ENCODE data around the gene CRHR1. TPM values are rescaled to one million over a fixed set of nuclear protein-coding genes. Genes with fewer than 3 reads are reported as not detected.

Gene CRHR1
- total and polyA plus RNA-seq, 2 experiments from 2014 or later, result not detected

- no peak overlapping the region for H3K27ac ChIP-seq
- no peaks in the 10 kb centered on the region for H3K36me3 ChIP-seq (ENCODE audit: low read depth)
- H3K9me2 ChIP-seq (ENCODE audit: insufficient read depth), result no peaks in the 10 kb centered on the region
- H4K20me1 ChIP-seq (ENCODE audit: insufficient read depth), result no peaks in the 10 kb centered on the region
- peaks cover 26% of the 10 kb centered on the region; the same call in 1 of the 2 replicates for H3K27me3 ChIP-seq (replicated peaks; ENCODE audit: insufficient read depth)
- TF ChIP-seq EZH2 (IDR thresholded peaks at IDR 0.05; ENCODE audit: insufficient read depth, poor library complexity, severe bottlenecking) (no peak), EZH2phosphoT487 (IDR thresholded peaks at IDR 0.05; ENCODE audit: insufficient read depth, low read depth) (no peak)
- H3K9ac ChIP-seq, result no peak overlapping the region
- in situ Hi-C loops (cut with MboI), result loop anchor here (25.0 kb wide), 1 partner anchor 420 kb away; no protein-coding TSS in a partner anchor
- no peak overlapping the region for H2AFZ ChIP-seq
- no peak overlapping the region for H3K4me3 ChIP-seq
- no peaks in the 10 kb centered on the region for H3K79me2 ChIP-seq (ENCODE audit: insufficient read depth)
- H3K4me1 ChIP-seq (ENCODE audit: insufficient read depth), result no peaks in the 10 kb centered on the region
- no peaks in the 10 kb centered on the region for H3K9me3 ChIP-seq (ENCODE audit: low read depth)
- no peak overlapping the region for H3K4me2 ChIP-seq (ENCODE audit: unreplicated experiment)
- DNase-seq, result no peak
- WGBS, 2 experiments (ENCODE audit: low coverage in 1 of 2, low lambda C conversion rate in 2 of 2, missing lambda C conversion rate in 2 of 2), result 12 to 17% methylated on average over 7 of the region's 7 CpGs
- no peaks in the 10 kb centered on the region for H3F3A ChIP-seq (ENCODE audit: insufficient read depth)
These were observed 57.9 kb downstream of the CRHR1 start for GRCh38 chr17:45841883-45842525.

GRCh38 chr17:45843722-45844121, 59.6 kb downstream of the CRHR1 start:
- 0 out of 2 replicates have a peak, but pooled peaks cover 24% of the 10 kb centered on the region for H3K27me3 ChIP-seq (replicated peaks; ENCODE audit: insufficient read depth)
- H3K9ac ChIP-seq, result no peak overlapping the region
- no peaks in the 10 kb centered on the region for H3K4me1 ChIP-seq (ENCODE audit: insufficient read depth)
- 85 to 87% methylated on average over 4 of the region's 4 CpGs for WGBS, 2 experiments (ENCODE audit: low coverage in 1 of 2, low lambda C conversion rate in 2 of 2, missing lambda C conversion rate in 2 of 2)
- H2AFZ ChIP-seq, result no peak overlapping the region
- H3K36me3 ChIP-seq (ENCODE audit: low read depth), result no peaks in the 10 kb centered on the region
- in situ Hi-C loops (cut with MboI), result loop anchor here (25.0 kb wide), 1 partner anchor 419 kb away; no protein-coding TSS in a partner anchor
- H3K9me3 ChIP-seq (ENCODE audit: low read depth), result no peaks in the 10 kb centered on the region
- no peak overlapping the region for H3K4me3 ChIP-seq
- H4K20me1 ChIP-seq (ENCODE audit: insufficient read depth), result no peaks in the 10 kb centered on the region
- no peaks in the 10 kb centered on the region for H3K9me2 ChIP-seq (ENCODE audit: insufficient read depth)
- no peak for TF ChIP-seq EZH2phosphoT487 (IDR thresholded peaks at IDR 0.05; ENCODE audit: insufficient read depth, low read depth)
- no peak for TF ChIP-seq EZH2 (IDR thresholded peaks at IDR 0.05; ENCODE audit: insufficient read depth, poor library complexity, severe bottlenecking)
- no peak overlapping the region for H3K4me2 ChIP-seq (ENCODE audit: unreplicated experiment)
- no peak overlapping the region for H3K27ac ChIP-seq
- no peak for DNase-seq
- H3F3A ChIP-seq (ENCODE audit: insufficient read depth), result no peaks in the 10 kb centered on the region
- no peaks in the 10 kb centered on the region for H3K79me2 ChIP-seq (ENCODE audit: insufficient read depth)

- Histone ChIP-seq H3K36me3 (ENCODE audit: low read depth) (no peaks in the 10 kb centered on the region), H3K9me3 (ENCODE audit: low read depth) (no peaks in the 10 kb centered on the region), H3K4me1 (ENCODE audit: insufficient read depth) (no peaks in the 10 kb centered on the region), H3K27ac (no peak within 1 kb of the TSS), H2AFZ (no peak within 1 kb of the TSS), H3K79me2 (ENCODE audit: insufficient read depth) (no peaks in the 10 kb centered on the region), H4K20me1 (ENCODE audit: insufficient read depth) (no peaks in the 10 kb centered on the region), H3K9ac (no peak within 1 kb of the TSS), H3K4me3 (no peak within 1 kb of the TSS), H3K4me2 (ENCODE audit: unreplicated experiment) (no peak within 1 kb of the TSS), H3K9me2 (ENCODE audit: insufficient read depth) (no peaks in the 10 kb centered on the region), H3K27me3 (replicated peaks; ENCODE audit: insufficient read depth) (0 out of 2 replicates have a peak, but pooled peaks cover 19% of the 10 kb centered on the region), H3F3A (ENCODE audit: insufficient read depth) (no peaks in the 10 kb centered on the region)
- in situ Hi-C loops (cut with MboI), result loop anchor here (25.0 kb wide), 1 partner anchor 417 kb away; no protein-coding TSS in a partner anchor
- WGBS, 2 experiments (ENCODE audit: low coverage in 1 of 2, low lambda C conversion rate in 2 of 2, missing lambda C conversion rate in 2 of 2), result 62 to 66% methylated on average over 25 of the region's 25 CpGs
- no peak for DNase-seq
- TF ChIP-seq EZH2 (IDR thresholded peaks at IDR 0.05; ENCODE audit: insufficient read depth, poor library complexity, severe bottlenecking) (no peak), EZH2phosphoT487 (IDR thresholded peaks at IDR 0.05; ENCODE audit: insufficient read depth, low read depth) (no peak)
These were observed 60.7 kb downstream of the CRHR1 start, which contains the start of gene SPPL2C for GRCh38 chr17:45844695-45845375. SPPL2C (plus strand) TSS chr17:45844881; CDS start chr17:45844907, 26 bp downstream.

DNA sequence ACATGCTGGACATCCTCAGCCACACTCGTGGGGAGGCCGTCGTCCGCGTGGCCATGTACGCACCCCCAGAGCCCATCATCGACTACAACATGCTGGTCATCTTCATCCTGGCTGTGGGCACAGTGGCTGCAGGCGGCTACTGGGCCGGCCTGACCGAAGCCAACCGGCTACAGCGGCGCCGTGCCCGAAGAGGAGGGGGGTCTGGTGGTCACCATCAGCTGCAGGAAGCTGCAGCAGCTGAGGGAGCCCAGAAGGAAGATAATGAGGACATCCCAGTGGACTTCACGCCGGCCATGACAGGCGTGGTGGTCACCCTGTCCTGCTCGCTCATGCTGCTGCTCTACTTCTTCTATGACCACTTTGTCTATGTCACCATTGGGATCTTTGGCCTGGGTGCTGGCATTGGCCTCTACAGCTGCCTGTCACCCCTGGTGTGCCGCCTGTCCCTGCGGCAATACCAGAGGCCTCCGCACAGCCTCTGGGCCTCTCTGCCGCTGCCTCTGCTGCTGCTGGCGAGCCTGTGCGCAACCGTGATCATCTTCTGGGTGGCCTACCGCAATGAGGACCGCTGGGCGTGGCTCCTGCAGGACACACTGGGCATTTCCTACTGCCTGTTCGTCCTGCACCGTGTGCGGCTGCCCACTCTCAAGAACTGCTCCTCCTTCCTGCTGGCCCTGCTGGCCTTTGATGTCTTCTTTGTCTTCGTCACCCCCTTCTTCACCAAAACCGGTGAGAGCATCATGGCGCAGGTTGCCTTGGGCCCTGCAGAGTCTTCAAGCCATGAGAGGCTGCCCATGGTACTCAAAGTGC, 61.5 kb downstream of the CRHR1 start:
- no peaks in the 10 kb centered on the region for H3K9me3 ChIP-seq (ENCODE audit: low read depth)
- no peak for DNase-seq
- no peak overlapping the region for H2AFZ ChIP-seq
- no peak overlapping the region for H3K9ac ChIP-seq
- no peaks in the 10 kb centered on the region for H3K79me2 ChIP-seq (ENCODE audit: insufficient read depth)
- no peaks in the 10 kb centered on the region for H3F3A ChIP-seq (ENCODE audit: insufficient read depth)
- WGBS, 2 experiments (ENCODE audit: low coverage in 1 of 2, low lambda C conversion rate in 2 of 2, missing lambda C conversion rate in 2 of 2), result 78 to 83% methylated on average over 35 of the region's 35 CpGs
- no peaks in the 10 kb centered on the region for H3K36me3 ChIP-seq (ENCODE audit: low read depth)
- no peaks in the 10 kb centered on the region for H3K9me2 ChIP-seq (ENCODE audit: insufficient read depth)
- no peak overlapping the region for H3K4me2 ChIP-seq (ENCODE audit: unreplicated experiment)
- no peaks in the 10 kb centered on the region for H4K20me1 ChIP-seq (ENCODE audit: insufficient read depth)
- no peak overlapping the region for H3K4me3 ChIP-seq
- H3K4me1 ChIP-seq (ENCODE audit: insufficient read depth), result no peaks in the 10 kb centered on the region
- TF ChIP-seq EZH2 (IDR thresholded peaks at IDR 0.05; ENCODE audit: insufficient read depth, poor library complexity, severe bottlenecking), result no peak
- TF ChIP-seq EZH2phosphoT487 (IDR thresholded peaks at IDR 0.05; ENCODE audit: insufficient read depth, low read depth), result no peak
- in situ Hi-C loops (cut with MboI), result loop anchor here (25.0 kb wide), 1 partner anchor 417 kb away; no protein-coding TSS in a partner anchor
- no peak overlapping the region for H3K27ac ChIP-seq
- 0 out of 2 replicates have a peak, but pooled peaks cover 19% of the 10 kb centered on the region for H3K27me3 ChIP-seq (replicated peaks; ENCODE audit: insufficient read depth)

All from GM23248 (cell line).